ENCODE measurements around the gene SYT6.

The SYT6 gene

DNA sequence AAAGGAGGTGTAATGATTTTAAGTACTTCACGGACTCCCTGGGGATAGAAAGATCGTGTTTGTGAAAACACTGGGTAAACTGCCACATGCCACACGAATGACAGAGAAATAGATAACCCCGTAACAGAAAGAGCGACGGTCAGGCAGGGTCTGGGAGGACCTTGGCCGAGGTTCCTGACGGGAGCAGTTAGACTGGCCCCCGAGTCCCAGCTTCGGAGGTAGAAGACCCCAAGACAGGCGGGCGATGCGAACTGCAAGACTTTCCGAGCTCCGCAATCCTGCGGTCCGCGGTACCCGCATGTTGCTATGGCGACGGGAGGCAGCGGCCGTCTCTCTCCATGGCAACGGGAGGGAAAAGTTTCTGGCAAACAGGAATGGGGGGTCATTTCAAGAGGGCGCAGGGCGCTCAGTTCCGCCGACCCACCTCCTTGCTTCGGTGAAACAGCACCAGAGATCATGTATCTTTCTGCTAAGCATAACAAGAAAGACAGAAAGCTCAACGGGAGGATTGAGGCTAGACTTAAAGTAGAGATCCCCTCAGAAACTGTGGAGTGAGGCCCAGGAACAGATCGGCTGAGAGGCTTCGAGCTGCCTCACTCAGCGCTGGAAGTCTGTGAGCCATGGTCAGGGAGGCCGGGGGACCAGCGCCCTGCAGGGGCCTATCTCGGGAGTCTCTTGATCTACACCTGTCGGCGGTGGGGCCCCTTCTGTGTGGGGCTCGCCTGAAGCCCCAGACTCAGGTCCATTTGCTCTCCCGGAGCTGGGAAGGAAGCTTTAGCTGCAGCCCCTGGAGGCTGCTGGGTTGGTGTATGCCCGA lies 685 bp upstream of the SYT6 start:
- Histone ChIP-seq H3K4me3 (ENCODE audit: low read depth in 1 of 2, low read length in 2 of 2) (peak overlapping the region in 1 of 2 donors; percentile 59), H3K4me1 (ENCODE audit: control insufficient read depth in 1 of 2, insufficient read depth in 2 of 2, low read length in 2 of 2) (peaks cover 3 to 26% of the 10 kb centered on the region in 2 donors), H3K36me3 (ENCODE audit: control insufficient read depth in 1 of 2, insufficient read depth in 2 of 2, low read length in 2 of 2) (no peaks in the 10 kb centered on the region), H3K9me3 (ENCODE audit: control insufficient read depth in 1 of 2, low read length in 2 of 2) (no peaks in the 10 kb centered on the region), H3K27me3 (ENCODE audit: low read depth, low read length) (peaks cover 60% of the 10 kb centered on the region), H3K27ac (ENCODE audit: low read length) (no peak overlapping the region)

GRCh38 chr1:114152508-114153260 lies 985 bp downstream of the SYT6 start:
- Histone ChIP-seq H3K27me3 (ENCODE audit: low read depth, low read length) (peaks cover 58% of the 10 kb centered on the region), H3K4me1 (ENCODE audit: control insufficient read depth in 1 of 2, insufficient read depth in 2 of 2, low read length in 2 of 2) (peaks cover 3 to 26% of the 10 kb centered on the region in 2 donors), H3K36me3 (ENCODE audit: control insufficient read depth in 1 of 2, insufficient read depth in 2 of 2, low read length in 2 of 2) (no peaks in the 10 kb centered on the region), H3K27ac (ENCODE audit: low read length) (no peak overlapping the region), H3K9me3 (ENCODE audit: control insufficient read depth in 1 of 2, low read length in 2 of 2) (no peaks in the 10 kb centered on the region), H3K4me3 (ENCODE audit: low read depth in 1 of 2, low read length in 2 of 2) (peak overlapping the region in 1 of 2 donors; percentile 62)

DNA sequence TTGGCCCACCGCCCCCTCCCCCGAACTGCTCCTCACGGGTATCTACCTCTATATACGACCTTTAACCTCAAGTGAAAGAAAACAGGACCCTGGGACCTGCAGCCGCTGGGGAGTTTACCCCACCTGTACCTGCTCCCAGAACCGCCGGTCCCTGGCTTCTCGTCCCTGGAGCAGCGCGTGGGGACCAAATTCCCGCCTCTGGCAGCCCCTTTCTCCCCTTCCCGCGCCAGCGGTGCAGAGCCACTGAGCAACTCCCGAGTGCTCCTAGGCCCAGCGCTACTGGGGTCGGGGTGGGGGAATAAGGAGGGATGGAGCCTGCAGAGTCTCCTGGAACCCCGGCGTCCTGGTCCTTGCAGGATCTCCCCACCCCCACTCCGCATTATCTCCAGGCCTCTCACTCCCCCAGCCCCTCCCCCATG lies 1.6 kb downstream of the SYT6 start:
- Histone ChIP-seq H3K9me3 (ENCODE audit: control insufficient read depth in 1 of 2, low read length in 2 of 2) (no peaks in the 10 kb centered on the region), H3K27ac (ENCODE audit: low read length) (no peak overlapping the region), H3K4me3 (ENCODE audit: low read depth in 1 of 2, low read length in 2 of 2) (peak overlapping the region in 1 of 2 donors; percentile 62), H3K27me3 (ENCODE audit: low read depth, low read length) (peaks cover 58% of the 10 kb centered on the region), H3K36me3 (ENCODE audit: control insufficient read depth in 1 of 2, insufficient read depth in 2 of 2, low read length in 2 of 2) (no peaks in the 10 kb centered on the region), H3K4me1 (ENCODE audit: control insufficient read depth in 1 of 2, insufficient read depth in 2 of 2, low read length in 2 of 2) (peaks cover 3 to 26% of the 10 kb centered on the region in 2 donors)

GRCh38 chr1:114150016-114150415 lies 3.7 kb downstream of the SYT6 start:
- peaks cover 41% of the 10 kb centered on the region for H3K27me3 ChIP-seq (ENCODE audit: low read depth, low read length)

DNA sequence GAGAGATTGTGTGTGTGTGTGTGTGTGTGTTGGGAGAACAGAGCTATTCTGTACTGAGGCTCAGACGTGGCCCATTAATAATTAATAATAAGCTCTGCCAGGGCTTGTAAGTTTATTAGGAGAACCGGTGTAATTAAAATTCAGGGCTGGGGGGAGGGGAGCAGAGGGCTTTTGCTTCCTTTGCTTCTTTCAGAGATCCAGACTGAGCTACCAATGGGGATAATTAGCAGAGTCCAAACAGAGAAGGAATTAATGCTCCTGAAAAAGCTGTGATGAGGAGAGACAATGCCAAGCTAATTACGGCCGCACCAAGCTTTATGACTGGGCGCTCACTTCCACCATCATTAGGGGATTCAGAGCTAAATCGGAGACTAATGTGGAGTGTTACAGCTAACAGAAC lies 4.5 kb downstream of the SYT6 start:
- Histone ChIP-seq H3K36me3 (ENCODE audit: control insufficient read depth in 1 of 2, insufficient read depth in 2 of 2, low read length in 2 of 2) (no peaks in the 10 kb centered on the region), H3K27me3 (ENCODE audit: low read depth, low read length) (peaks cover 33% of the 10 kb centered on the region), H3K9me3 (ENCODE audit: control insufficient read depth in 1 of 2, low read length in 2 of 2) (no peaks in the 10 kb centered on the region), H3K4me1 (ENCODE audit: control insufficient read depth in 1 of 2, insufficient read depth in 2 of 2, low read length in 2 of 2) (peaks cover 3 to 22% of the 10 kb centered on the region in 2 donors), H3K4me3 (ENCODE audit: low read depth in 1 of 2, low read length in 2 of 2) (no peak overlapping the region), H3K27ac (ENCODE audit: low read length) (no peak overlapping the region)

More at GRCh38 chr1:114150016-114150415, 3.7 kb downstream of the SYT6 start:
- no peak overlapping the region for H3K27ac ChIP-seq (ENCODE audit: low read length)
- peaks cover 3 to 26% of the 10 kb centered on the region in 2 donors for H3K4me1 ChIP-seq (ENCODE audit: control insufficient read depth in 1 of 2, insufficient read depth in 2 of 2, low read length in 2 of 2)
- no peaks in the 10 kb centered on the region for H3K9me3 ChIP-seq (ENCODE audit: control insufficient read depth in 1 of 2, low read length in 2 of 2)
- no peak overlapping the region for H3K4me3 ChIP-seq (ENCODE audit: low read depth in 1 of 2, low read length in 2 of 2)
- H3K36me3 ChIP-seq (ENCODE audit: control insufficient read depth in 1 of 2, insufficient read depth in 2 of 2, low read length in 2 of 2): no peaks in the 10 kb centered on the region

- Histone ChIP-seq H3K9me3 (ENCODE audit: control insufficient read depth in 1 of 2, low read length in 2 of 2) (no peaks in the 10 kb centered on the region), H3K4me1 (ENCODE audit: control insufficient read depth in 1 of 2, insufficient read depth in 2 of 2, low read length in 2 of 2) (no peaks in the 10 kb centered on the region), H3K27me3 (ENCODE audit: low read depth, low read length) (peaks cover 7% of the 10 kb centered on the region), H3K4me3 (ENCODE audit: low read depth in 1 of 2, low read length in 2 of 2) (no peak overlapping the region), H3K27ac (ENCODE audit: low read length) (no peak overlapping the region), H3K36me3 (ENCODE audit: control insufficient read depth in 1 of 2, insufficient read depth in 2 of 2, low read length in 2 of 2) (no peaks in the 10 kb centered on the region)
Measured at GRCh38 chr1:114145504-114146151, 8.0 kb downstream of the SYT6 start.

GRCh38 chr1:114144016-114144415 lies 9.7 kb downstream of the SYT6 start:
- H3K4me3 ChIP-seq (ENCODE audit: low read depth in 1 of 2, low read length in 2 of 2): no peak overlapping the region
- no peaks in the 10 kb centered on the region for H3K4me1 ChIP-seq (ENCODE audit: control insufficient read depth in 1 of 2, insufficient read depth in 2 of 2, low read length in 2 of 2)
- no peak overlapping the region for H3K27ac ChIP-seq (ENCODE audit: low read length)
- H3K9me3 ChIP-seq (ENCODE audit: control insufficient read depth in 1 of 2, low read length in 2 of 2): no peaks in the 10 kb centered on the region
- H3K27me3 ChIP-seq (ENCODE audit: low read depth, low read length): peaks cover 2% of the 10 kb centered on the region
- H3K36me3 ChIP-seq (ENCODE audit: control insufficient read depth in 1 of 2, insufficient read depth in 2 of 2, low read length in 2 of 2): no peaks in the 10 kb centered on the region

DNA sequence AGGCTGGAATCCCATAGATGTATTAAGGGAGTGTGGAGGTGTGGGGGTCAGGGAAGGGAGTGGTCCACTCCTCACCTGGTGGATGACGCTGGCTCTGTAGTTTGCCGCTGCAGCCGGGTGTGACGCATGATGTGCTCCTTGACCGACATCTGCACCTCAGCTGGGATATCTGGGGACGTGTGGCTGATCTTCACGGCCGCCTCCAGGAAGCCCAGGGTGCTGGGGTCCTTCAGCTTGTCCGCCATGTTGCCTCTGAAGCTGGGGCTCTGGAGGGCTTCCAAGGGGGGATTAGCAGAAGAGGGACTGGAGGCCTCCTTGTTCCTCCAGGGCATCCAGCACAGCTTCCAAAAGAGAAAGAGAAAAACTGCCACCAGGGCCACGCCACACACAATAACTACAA lies 14.1 kb downstream of the SYT6 start:
- Histone ChIP-seq H3K4me3 (ENCODE audit: low read depth in 1 of 2, low read length in 2 of 2) (no peak overlapping the region), H3K36me3 (ENCODE audit: control insufficient read depth in 1 of 2, insufficient read depth in 2 of 2, low read length in 2 of 2) (no peaks in the 10 kb centered on the region), H3K27ac (ENCODE audit: low read length) (no peak overlapping the region), H3K27me3 (ENCODE audit: low read depth, low read length) (no peaks in the 10 kb centered on the region), H3K4me1 (ENCODE audit: control insufficient read depth in 1 of 2, insufficient read depth in 2 of 2, low read length in 2 of 2) (no peaks in the 10 kb centered on the region), H3K9me3 (ENCODE audit: control insufficient read depth in 1 of 2, low read length in 2 of 2) (no peaks in the 10 kb centered on the region)

- Histone ChIP-seq H3K4me1 (ENCODE audit: control insufficient read depth in 1 of 2, insufficient read depth in 2 of 2, low read length in 2 of 2) (no peaks in the 10 kb centered on the region), H3K9me3 (ENCODE audit: control insufficient read depth in 1 of 2, low read length in 2 of 2) (no peaks in the 10 kb centered on the region), H3K27me3 (ENCODE audit: low read depth, low read length) (no peaks in the 10 kb centered on the region), H3K27ac (ENCODE audit: low read length) (no peak overlapping the region), H3K36me3 (ENCODE audit: control insufficient read depth in 1 of 2, insufficient read depth in 2 of 2, low read length in 2 of 2) (no peaks in the 10 kb centered on the region), H3K4me3 (ENCODE audit: low read depth in 1 of 2, low read length in 2 of 2) (no peak overlapping the region)
Measured at GRCh38 chr1:114137497-114137896, 16.2 kb downstream of the SYT6 start.

DNA sequence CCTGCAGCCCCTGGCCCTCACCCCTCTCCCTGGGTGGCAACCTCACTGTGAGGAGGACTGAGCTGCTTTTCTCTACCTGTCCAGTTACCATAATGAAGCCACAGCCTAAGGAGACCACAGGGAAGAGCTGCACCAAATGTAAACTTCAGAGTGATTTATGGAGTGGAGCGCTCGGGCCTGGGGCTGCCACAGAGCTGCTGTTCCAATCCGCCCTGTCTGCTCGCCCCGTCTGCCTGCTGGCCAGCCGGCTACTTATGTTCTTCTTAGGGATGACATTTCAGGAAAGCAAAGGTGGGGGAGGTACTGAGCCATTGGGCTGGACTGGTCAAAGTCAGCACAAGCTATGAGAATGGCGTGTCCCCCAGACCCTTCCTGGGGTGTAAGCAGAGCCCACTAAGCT lies 17.9 kb downstream of the SYT6 start:
- H3K4me1 ChIP-seq (ENCODE audit: control insufficient read depth in 1 of 2, insufficient read depth in 2 of 2, low read length in 2 of 2): no peaks in the 10 kb centered on the region
- no peaks in the 10 kb centered on the region for H3K9me3 ChIP-seq (ENCODE audit: control insufficient read depth in 1 of 2, low read length in 2 of 2)
- H3K27ac ChIP-seq (ENCODE audit: low read length): no peak overlapping the region
- H3K4me3 ChIP-seq (ENCODE audit: low read depth in 1 of 2, low read length in 2 of 2): no peak overlapping the region
- no peaks in the 10 kb centered on the region for H3K27me3 ChIP-seq (ENCODE audit: low read depth, low read length)
- no peaks in the 10 kb centered on the region for H3K36me3 ChIP-seq (ENCODE audit: control insufficient read depth in 1 of 2, insufficient read depth in 2 of 2, low read length in 2 of 2)

DNA sequence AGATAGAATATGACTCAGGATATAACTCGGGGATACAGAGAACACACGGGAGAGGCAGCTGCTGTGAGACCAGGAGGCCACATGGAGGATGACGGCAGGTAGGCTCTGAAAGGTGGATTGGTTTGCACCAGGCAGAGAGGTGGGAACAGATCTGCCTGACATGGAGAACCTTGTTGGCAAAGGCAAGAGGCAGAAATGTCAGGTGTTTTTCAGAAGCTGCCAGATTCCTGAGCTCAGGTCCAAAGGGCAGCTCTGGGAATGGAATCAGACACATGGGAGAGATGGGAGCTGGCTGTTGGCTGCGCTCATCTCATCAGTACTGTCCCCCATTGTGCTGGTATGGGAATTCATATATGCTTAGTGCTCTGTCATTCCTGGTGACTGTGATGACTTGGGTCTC lies 19.2 kb downstream of the SYT6 start:
- Histone ChIP-seq H3K27ac (ENCODE audit: low read length) (no peak overlapping the region), H3K9me3 (ENCODE audit: control insufficient read depth in 1 of 2, low read length in 2 of 2) (no peaks in the 10 kb centered on the region), H3K4me3 (ENCODE audit: low read depth in 1 of 2, low read length in 2 of 2) (no peak overlapping the region)

More for the DNA sequence above, 19.2 kb downstream of the SYT6 start:
- H3K27me3 ChIP-seq (ENCODE audit: low read depth, low read length): no peaks in the 10 kb centered on the region
- no peaks in the 10 kb centered on the region for H3K36me3 ChIP-seq (ENCODE audit: control insufficient read depth in 1 of 2, insufficient read depth in 2 of 2, low read length in 2 of 2)
- no peaks in the 10 kb centered on the region for H3K4me1 ChIP-seq (ENCODE audit: control insufficient read depth in 1 of 2, insufficient read depth in 2 of 2, low read length in 2 of 2)
